ENCODE data around the gene SEMA6D. TPM values are rescaled to one million over a fixed set of nuclear protein-coding genes. Genes with fewer than 3 reads are reported as not detected.

SEMA6D gene
- total RNA-seq, 4 donors from 2014 or later: 3.2 to 14.2 (median 11.8) TPM

DNA sequence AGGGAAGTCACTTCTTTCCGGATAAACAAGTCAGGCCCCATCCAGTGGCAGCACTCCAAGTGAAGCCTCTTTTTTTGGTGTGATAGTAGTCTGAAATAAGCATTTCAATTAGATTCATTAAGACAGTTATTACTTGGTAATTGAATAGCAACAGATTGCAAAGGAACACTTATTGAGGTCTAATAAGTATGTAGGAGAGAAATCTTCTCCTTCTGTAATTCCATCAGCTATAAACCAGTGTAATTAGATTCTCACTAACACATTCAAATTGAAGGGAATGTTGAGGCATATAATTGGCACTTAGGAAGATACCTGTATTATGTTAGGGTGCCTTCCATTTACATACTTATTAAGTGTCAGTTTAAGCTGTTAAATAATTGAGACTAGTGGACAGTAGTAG is 73.9 kb downstream of the SEMA6D start:
- ATAC-seq: no peak
- TF ChIP-seq POLR2AphosphoS5 (IDR thresholded peaks at IDR 0.05) (no peak), POLR2A (IDR thresholded peaks at IDR 0.05) (no peak), EP300 (IDR thresholded peaks at IDR 0.05) (no peak)
- TF ChIP-seq, protein P1, sequence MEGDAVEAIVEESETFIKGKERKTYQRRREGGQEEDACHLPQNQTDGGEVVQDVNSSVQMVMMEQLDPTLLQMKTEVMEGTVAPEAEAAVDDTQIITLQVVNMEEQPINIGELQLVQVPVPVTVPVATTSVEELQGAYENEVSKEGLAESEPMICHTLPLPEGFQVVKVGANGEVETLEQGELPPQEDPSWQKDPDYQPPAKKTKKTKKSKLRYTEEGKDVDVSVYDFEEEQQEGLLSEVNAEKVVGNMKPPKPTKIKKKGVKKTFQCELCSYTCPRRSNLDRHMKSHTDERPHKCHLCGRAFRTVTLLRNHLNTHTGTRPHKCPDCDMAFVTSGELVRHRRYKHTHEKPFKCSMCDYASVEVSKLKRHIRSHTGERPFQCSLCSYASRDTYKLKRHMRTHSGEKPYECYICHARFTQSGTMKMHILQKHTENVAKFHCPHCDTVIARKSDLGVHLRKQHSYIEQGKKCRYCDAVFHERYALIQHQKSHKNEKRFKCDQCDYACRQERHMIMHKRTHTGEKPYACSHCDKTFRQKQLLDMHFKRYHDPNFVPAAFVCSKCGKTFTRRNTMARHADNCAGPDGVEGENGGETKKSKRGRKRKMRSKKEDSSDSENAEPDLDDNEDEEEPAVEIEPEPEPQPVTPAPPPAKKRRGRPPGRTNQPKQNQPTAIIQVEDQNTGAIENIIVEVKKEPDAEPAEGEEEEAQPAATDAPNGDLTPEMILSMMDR (IDR thresholded peaks at IDR 0.05): no peak
- Histone ChIP-seq H3K36me3 (no peaks in the 10 kb centered on the region), H3K27me3 (no peaks in the 10 kb centered on the region), H3K4me3 (no peak overlapping the region), H3K27ac (no peak overlapping the region), H3K4me1 (peaks cover 0 to 8% (median 0%) of the 10 kb centered on the region in 3 donors), H3K9me3 (no peaks in the 10 kb centered on the region)
- WGBS, 2 donors (ENCODE audit: low coverage in 1 of 2): 67 to 73% methylated on average over 1 of the region's 1 CpG

DNA sequence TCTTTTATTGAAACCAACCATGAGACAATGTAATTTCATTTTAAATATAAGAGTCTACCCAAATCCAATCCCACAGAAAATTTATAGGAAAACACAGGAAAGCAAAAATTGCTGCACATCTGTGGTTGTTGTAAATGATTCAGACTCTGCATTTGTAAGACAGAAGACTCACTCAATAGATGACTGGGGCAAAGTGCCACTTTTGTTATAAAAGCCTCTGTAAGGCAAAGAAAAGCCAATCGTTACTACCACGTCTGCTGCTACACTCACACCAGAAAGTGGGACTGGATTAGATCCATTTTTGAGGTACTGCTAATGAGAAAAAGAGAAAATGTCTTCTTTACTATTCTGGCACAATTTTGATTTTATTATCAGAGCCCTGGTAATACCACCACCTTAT is 74.9 kb downstream of the SEMA6D start:
- Histone ChIP-seq H3K9me3 (no peaks in the 10 kb centered on the region), H3K36me3 (no peaks in the 10 kb centered on the region), H3K4me3 (no peak overlapping the region), H3K4me1 (peaks cover 0 to 8% (median 0%) of the 10 kb centered on the region in 3 donors), H3K27me3 (no peaks in the 10 kb centered on the region), H3K27ac (no peak overlapping the region)
- no peak for TF ChIP-seq EP300 (IDR thresholded peaks at IDR 0.05)
- no peak for TF ChIP-seq POLR2AphosphoS5 (IDR thresholded peaks at IDR 0.05)
- TF ChIP-seq, protein P1 (IDR thresholded peaks at IDR 0.05): no peak
- no peak for TF ChIP-seq POLR2A (IDR thresholded peaks at IDR 0.05)
- WGBS, 2 donors (ENCODE audit: low coverage in 1 of 2): 83 to 92% methylated on average over 2 of the region's 2 CpGs
- ATAC-seq: no peak

- Histone ChIP-seq H3K27me3 (no peaks in the 10 kb centered on the region), H3K4me1 (peaks cover 0 to 8% (median 0%) of the 10 kb centered on the region in 3 donors), H3K9me3 (no peaks in the 10 kb centered on the region), H3K4me3 (no peak overlapping the region), H3K27ac (no peak overlapping the region), H3K36me3 (no peaks in the 10 kb centered on the region)
- no peak for ATAC-seq
- 62 to 81% methylated on average over 2 to 3 of the region's 3 CpGs for WGBS, 2 donors (ENCODE audit: low coverage in 1 of 2)
- TF ChIP-seq POLR2AphosphoS5 (IDR thresholded peaks at IDR 0.05): no peak
- no peak for TF ChIP-seq POLR2A (IDR thresholded peaks at IDR 0.05)
- TF ChIP-seq, protein P1 (IDR thresholded peaks at IDR 0.05): no peak
These were observed 77.1 kb downstream of the SEMA6D start for GRCh38 chr15:47794252-47794914.

DNA sequence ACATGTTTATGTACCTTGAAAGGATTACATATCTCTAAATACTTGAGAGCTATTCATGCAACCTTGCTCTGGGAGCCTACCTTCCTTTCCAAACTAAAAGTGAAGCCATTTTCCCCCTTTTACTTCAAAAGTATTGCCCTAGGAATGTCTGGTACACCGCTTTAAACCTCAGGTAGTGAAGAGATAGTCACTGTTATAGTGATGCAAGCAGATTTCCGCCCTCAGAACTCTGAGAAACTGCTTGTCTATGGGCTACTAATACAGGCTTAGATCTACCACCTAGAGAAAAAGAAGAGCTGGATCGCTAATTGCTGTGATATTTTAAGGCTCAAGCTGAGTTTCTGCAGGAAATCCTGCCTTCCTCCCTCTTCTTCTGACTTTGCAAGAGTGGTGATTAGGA is 78.6 kb downstream of the SEMA6D start:
- peaks cover 0 to 8% (median 0%) of the 10 kb centered on the region in 3 donors for H3K4me1 ChIP-seq
- no peak overlapping the region for H3K4me3 ChIP-seq
- no peaks in the 10 kb centered on the region for H3K27me3 ChIP-seq
- 47 to 80% methylated on average over 3 of the region's 3 CpGs for WGBS, 2 donors (ENCODE audit: low coverage in 1 of 2)
- H3K27ac ChIP-seq: no peak overlapping the region
- TF ChIP-seq, protein P1 (IDR thresholded peaks at IDR 0.05): no peak
- H3K36me3 ChIP-seq: no peaks in the 10 kb centered on the region
- no peak for ATAC-seq
- H3K9me3 ChIP-seq: no peaks in the 10 kb centered on the region

DNA sequence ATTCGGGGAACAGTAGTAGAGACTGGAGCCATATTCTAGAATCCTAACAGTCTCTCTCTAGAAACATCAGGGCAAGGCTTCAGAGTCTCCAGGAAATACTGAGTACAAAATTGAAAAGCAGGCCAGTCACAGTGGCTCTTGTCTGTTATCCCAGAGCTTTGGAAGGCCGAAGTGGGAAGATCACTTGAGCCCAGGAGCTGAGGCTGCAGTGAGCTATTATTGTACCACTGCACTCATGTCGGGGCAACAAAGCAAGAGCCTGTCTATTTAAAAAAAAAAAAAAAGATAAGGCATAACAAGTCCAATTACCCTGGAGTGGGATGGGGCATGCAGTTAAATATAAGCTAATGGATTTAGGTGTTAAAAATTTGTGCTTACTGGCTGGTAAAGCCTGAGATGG is 79.0 kb downstream of the SEMA6D start:
- H3K36me3 ChIP-seq: no peaks in the 10 kb centered on the region
- peaks cover 0 to 8% (median 0%) of the 10 kb centered on the region in 3 donors for H3K4me1 ChIP-seq
- H3K9me3 ChIP-seq: no peaks in the 10 kb centered on the region
- 28 to 51% methylated on average over 2 to 3 of the region's 3 CpGs for WGBS, 2 donors (ENCODE audit: low coverage in 1 of 2)
- ATAC-seq: no peak
- H3K27me3 ChIP-seq: no peaks in the 10 kb centered on the region
- H3K4me3 ChIP-seq: no peak overlapping the region
- no peak overlapping the region for H3K27ac ChIP-seq
- TF ChIP-seq POLR2AphosphoS5 (IDR thresholded peaks at IDR 0.05): no peak
- no peak for TF ChIP-seq POLR2A (IDR thresholded peaks at IDR 0.05)
- TF ChIP-seq, protein P1 (IDR thresholded peaks at IDR 0.05): no peak
- no peak for TF ChIP-seq EP300 (IDR thresholded peaks at IDR 0.05)

Data from gastroesophageal sphincter (tissue), 4 donors.